Measurements from ENCODE around the gene TMEM222.
A peak's percentile ranks its signal among the peaks of the same experiment; 100 is the strongest.

TMEM222 gene

GRCh38 chr1:27366113-27366410, 44.1 kb downstream of the TMEM222 start:
- Histone ChIP-seq H3K4me1 (ENCODE audit: control insufficient read depth, insufficient read depth, low read length) (peaks cover 22% of the 10 kb centered on the region), H3K9ac (ENCODE audit: low read length) (peak overlapping the region; percentile 68), H3K9me3 (ENCODE audit: control insufficient read depth, low read length) (no peaks in the 10 kb centered on the region), H3K27me3 (ENCODE audit: control insufficient read depth, insufficient read depth, low read length) (no peaks in the 10 kb centered on the region), H3K36me3 (ENCODE audit: control insufficient read depth, insufficient read depth, low read length) (no peaks in the 10 kb centered on the region), H3K4me3 (ENCODE audit: low read length) (peak overlapping the region; percentile 31)

- Histone ChIP-seq H3K9ac (ENCODE audit: low read length) (peak within 1 kb of the TSS; percentile 81), H3K27me3 (ENCODE audit: control insufficient read depth, insufficient read depth, low read length) (no peaks in the 10 kb centered on the region), H3K4me3 (ENCODE audit: low read length) (peak within 1 kb of the TSS; percentile 31), H3K9me3 (ENCODE audit: control insufficient read depth, low read length) (no peaks in the 10 kb centered on the region), H3K4me1 (ENCODE audit: control insufficient read depth, insufficient read depth, low read length) (peaks cover 22% of the 10 kb centered on the region), H3K36me3 (ENCODE audit: control insufficient read depth, insufficient read depth, low read length) (no peaks in the 10 kb centered on the region)
These were observed 44.6 kb downstream of the TMEM222 start, which contains the start of gene MAP3K6 for GRCh38 chr1:27366411-27367159. Gene MAP3K6 (minus strand): TSS chr1:27366961. CDS start chr1:27366597, 364 bp downstream.

GRCh38 chr1:27367160-27367650, 45.2 kb downstream of the TMEM222 start:
- H3K27me3 ChIP-seq (ENCODE audit: control insufficient read depth, insufficient read depth, low read length) = no peaks in the 10 kb centered on the region
- peak overlapping the region; percentile 81 for H3K9ac ChIP-seq (ENCODE audit: low read length)
- no peaks in the 10 kb centered on the region for H3K9me3 ChIP-seq (ENCODE audit: control insufficient read depth, low read length)
- no peaks in the 10 kb centered on the region for H3K36me3 ChIP-seq (ENCODE audit: control insufficient read depth, insufficient read depth, low read length)
- H3K4me3 ChIP-seq (ENCODE audit: low read length) = no peak overlapping the region
- peaks cover 22% of the 10 kb centered on the region for H3K4me1 ChIP-seq (ENCODE audit: control insufficient read depth, insufficient read depth, low read length)

- Histone ChIP-seq H3K9ac (ENCODE audit: low read length) (no peak overlapping the region), H3K4me1 (ENCODE audit: control insufficient read depth, insufficient read depth, low read length) (peaks cover 22% of the 10 kb centered on the region), H3K36me3 (ENCODE audit: control insufficient read depth, insufficient read depth, low read length) (no peaks in the 10 kb centered on the region), H3K4me3 (ENCODE audit: low read length) (no peak overlapping the region), H3K27me3 (ENCODE audit: control insufficient read depth, insufficient read depth, low read length) (no peaks in the 10 kb centered on the region), H3K9me3 (ENCODE audit: control insufficient read depth, low read length) (no peaks in the 10 kb centered on the region)
These were observed 47.1 kb downstream of the TMEM222 start for GRCh38 chr1:27368869-27369582.

- no peaks in the 10 kb centered on the region for H3K27me3 ChIP-seq (ENCODE audit: control insufficient read depth, insufficient read depth, low read length)
- no peak overlapping the region for H3K4me3 ChIP-seq (ENCODE audit: low read length)
- H3K9ac ChIP-seq (ENCODE audit: low read length) = peak overlapping the region; percentile 8
- H3K36me3 ChIP-seq (ENCODE audit: control insufficient read depth, insufficient read depth, low read length) = no peaks in the 10 kb centered on the region
- no peaks in the 10 kb centered on the region for H3K9me3 ChIP-seq (ENCODE audit: control insufficient read depth, low read length)
- peaks cover 5% of the 10 kb centered on the region for H3K4me1 ChIP-seq (ENCODE audit: control insufficient read depth, insufficient read depth, low read length)
These were observed 50.3 kb downstream of the TMEM222 start for GRCh38 chr1:27372022-27372807.

GRCh38 chr1:27372808-27373690, 51.1 kb downstream of the TMEM222 start:
- Histone ChIP-seq H3K4me3 (ENCODE audit: low read length) (no peak overlapping the region), H3K9me3 (ENCODE audit: control insufficient read depth, low read length) (no peaks in the 10 kb centered on the region), H3K27me3 (ENCODE audit: control insufficient read depth, insufficient read depth, low read length) (no peaks in the 10 kb centered on the region), H3K36me3 (ENCODE audit: control insufficient read depth, insufficient read depth, low read length) (no peaks in the 10 kb centered on the region), H3K4me1 (ENCODE audit: control insufficient read depth, insufficient read depth, low read length) (no peaks in the 10 kb centered on the region), H3K9ac (ENCODE audit: low read length) (peak overlapping the region; percentile 8)

GRCh38 chr1:27374362-27375086, 52.6 kb downstream of the TMEM222 start, which contains the start of gene FCN3:
Gene FCN3 (minus strand): TSS chr1:27374824. CDS start chr1:27374818, 6 bp downstream.
- H3K9me3 ChIP-seq (ENCODE audit: control insufficient read depth, low read length) = no peaks in the 10 kb centered on the region
- H3K36me3 ChIP-seq (ENCODE audit: control insufficient read depth, insufficient read depth, low read length) = no peaks in the 10 kb centered on the region
- no peak within 1 kb of the TSS for H3K4me3 ChIP-seq (ENCODE audit: low read length)
- no peaks in the 10 kb centered on the region for H3K27me3 ChIP-seq (ENCODE audit: control insufficient read depth, insufficient read depth, low read length)
- no peak within 1 kb of the TSS for H3K9ac ChIP-seq (ENCODE audit: low read length)
- H3K4me1 ChIP-seq (ENCODE audit: control insufficient read depth, insufficient read depth, low read length) = peaks cover 2% of the 10 kb centered on the region

- no peak overlapping the region for H3K9ac ChIP-seq (ENCODE audit: low read length)
- no peaks in the 10 kb centered on the region for H3K36me3 ChIP-seq (ENCODE audit: control insufficient read depth, insufficient read depth, low read length)
- peaks cover 16% of the 10 kb centered on the region for H3K4me1 ChIP-seq (ENCODE audit: control insufficient read depth, insufficient read depth, low read length)
- peaks cover 14% of the 10 kb centered on the region for H3K27me3 ChIP-seq (ENCODE audit: control insufficient read depth, insufficient read depth, low read length)
- H3K9me3 ChIP-seq (ENCODE audit: control insufficient read depth, low read length) = no peaks in the 10 kb centered on the region
- H3K4me3 ChIP-seq (ENCODE audit: low read length) = no peak overlapping the region
These were observed 56.0 kb downstream of the TMEM222 start for GRCh38 chr1:27377760-27378495.

- Histone ChIP-seq H3K9me3 (ENCODE audit: control insufficient read depth, low read length) (no peaks in the 10 kb centered on the region), H3K4me1 (ENCODE audit: control insufficient read depth, insufficient read depth, low read length) (peaks cover 20% of the 10 kb centered on the region), H3K4me3 (ENCODE audit: low read length) (no peak overlapping the region), H3K36me3 (ENCODE audit: control insufficient read depth, insufficient read depth, low read length) (no peaks in the 10 kb centered on the region), H3K9ac (ENCODE audit: low read length) (no peak overlapping the region), H3K27me3 (ENCODE audit: control insufficient read depth, insufficient read depth, low read length) (peaks cover 14% of the 10 kb centered on the region)
These were observed 57.7 kb downstream of the TMEM222 start for GRCh38 chr1:27379564-27380122.

- Histone ChIP-seq H3K27me3 (ENCODE audit: control insufficient read depth, insufficient read depth, low read length) (peaks cover 14% of the 10 kb centered on the region), H3K9me3 (ENCODE audit: control insufficient read depth, low read length) (no peaks in the 10 kb centered on the region), H3K4me1 (ENCODE audit: control insufficient read depth, insufficient read depth, low read length) (peaks cover 20% of the 10 kb centered on the region), H3K9ac (ENCODE audit: low read length) (no peak overlapping the region), H3K4me3 (ENCODE audit: low read length) (no peak overlapping the region), H3K36me3 (ENCODE audit: control insufficient read depth, insufficient read depth, low read length) (no peaks in the 10 kb centered on the region)
These were observed 58.3 kb downstream of the TMEM222 start for GRCh38 chr1:27380224-27380623.
